Islet of Langerhans (tissue), 1 donor: ENCODE measurements around the gene FOXJ2.
A peak's percentile ranks its signal among the peaks of the same experiment; 100 is the strongest.
"Not testable (repeated sequence)": the region's sequence is repeated elsewhere in the genome, so short reads cannot be mapped to it uniquely, and the experiment has no call there.

Experiments used
- FAIRE-seq: peaks from one replicate; lab custom pipeline; 2011; peaks lifted over from hg19 to GRCh38; lab: Jason Lieb, UNC

FOXJ2 gene

DNA sequence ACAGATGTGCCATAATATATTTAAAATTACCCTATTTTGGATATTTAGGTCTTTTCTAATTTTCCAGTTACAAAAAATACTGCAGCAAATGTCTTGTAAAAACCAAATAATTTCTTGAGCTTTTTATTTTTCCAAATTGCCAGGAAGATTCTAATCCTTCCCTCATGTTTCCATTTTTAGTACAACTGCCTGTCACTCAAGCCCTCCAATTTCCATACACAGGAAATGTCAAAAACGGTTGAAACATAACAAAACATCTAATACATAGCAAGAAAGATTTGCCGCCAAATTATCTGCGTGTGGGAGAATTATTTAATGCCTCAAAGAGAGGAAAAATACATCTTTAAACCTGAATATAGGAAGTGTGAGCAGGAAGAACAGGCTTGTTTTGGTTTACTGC, 2.3 kb upstream of the FOXJ2 start:
- no peak for FAIRE-seq

DNA sequence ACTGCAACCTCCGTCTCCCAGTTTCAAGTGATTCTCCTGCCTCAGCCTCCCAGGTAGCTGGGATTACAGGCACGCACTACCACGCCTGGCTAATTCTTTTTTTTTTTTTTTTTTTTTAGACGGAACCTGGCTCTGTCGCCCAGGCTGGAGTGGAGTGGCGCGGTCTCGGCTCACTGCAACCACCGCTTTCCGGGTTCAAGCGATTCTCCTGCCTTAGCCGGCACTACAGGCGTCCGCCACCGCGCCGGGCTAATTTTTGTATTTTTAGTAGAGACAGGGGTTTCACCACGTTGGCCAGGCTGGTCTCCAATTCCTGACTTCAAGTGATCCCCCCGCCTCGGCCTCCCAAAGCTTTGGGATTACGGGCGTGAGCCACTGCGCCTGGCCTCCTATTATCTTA, 1.5 kb upstream of the FOXJ2 start:
- not testable (repeated sequence) for FAIRE-seq

- FAIRE-seq, result no peak
Observed at GRCh38 chr12:8031872-8032241, 659 bp upstream of the FOXJ2 start.

GRCh38 chr12:8033153-8034044, 883 bp downstream of the FOXJ2 start:
- no peak for FAIRE-seq

- no peak for FAIRE-seq
Observed at GRCh38 chr12:8034802-8035201, 2.3 kb downstream of the FOXJ2 start.

DNA sequence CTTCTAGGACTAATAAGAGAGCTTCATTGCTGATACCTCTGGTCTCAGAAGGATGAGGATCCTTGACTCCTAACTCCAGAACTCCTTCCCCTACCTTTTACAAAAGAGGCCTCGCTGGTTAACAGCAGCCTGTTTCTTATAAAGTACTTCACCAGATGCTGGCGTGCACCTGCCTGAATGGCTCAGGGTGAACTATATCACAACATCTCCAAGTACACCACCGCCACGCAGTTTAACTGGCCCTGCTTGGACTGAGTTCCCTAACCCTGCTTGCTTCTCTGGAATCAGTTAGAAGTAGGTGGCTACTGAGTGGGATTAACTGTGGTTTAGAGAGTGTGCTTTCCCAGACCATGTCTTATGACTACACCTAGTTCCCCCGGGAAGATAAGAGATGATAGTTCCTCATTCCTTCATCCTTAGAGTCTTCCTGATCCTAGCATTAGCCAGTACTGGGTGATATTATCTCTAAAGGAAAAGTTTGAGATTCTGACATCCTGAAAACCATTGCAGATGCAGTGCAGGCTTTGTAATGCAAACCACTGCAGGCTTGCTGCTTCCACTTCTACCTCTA, 3.0 kb downstream of the FOXJ2 start:
- FAIRE-seq, result no peak

- no peak for FAIRE-seq
Observed at GRCh38 chr12:8036346-8036745, 3.8 kb downstream of the FOXJ2 start.

- no peak for FAIRE-seq
Observed at GRCh38 chr12:8037046-8037663, 4.6 kb downstream of the FOXJ2 start.

- no peak for FAIRE-seq
Observed at GRCh38 chr12:8037947-8038346, 5.4 kb downstream of the FOXJ2 start.

DNA sequence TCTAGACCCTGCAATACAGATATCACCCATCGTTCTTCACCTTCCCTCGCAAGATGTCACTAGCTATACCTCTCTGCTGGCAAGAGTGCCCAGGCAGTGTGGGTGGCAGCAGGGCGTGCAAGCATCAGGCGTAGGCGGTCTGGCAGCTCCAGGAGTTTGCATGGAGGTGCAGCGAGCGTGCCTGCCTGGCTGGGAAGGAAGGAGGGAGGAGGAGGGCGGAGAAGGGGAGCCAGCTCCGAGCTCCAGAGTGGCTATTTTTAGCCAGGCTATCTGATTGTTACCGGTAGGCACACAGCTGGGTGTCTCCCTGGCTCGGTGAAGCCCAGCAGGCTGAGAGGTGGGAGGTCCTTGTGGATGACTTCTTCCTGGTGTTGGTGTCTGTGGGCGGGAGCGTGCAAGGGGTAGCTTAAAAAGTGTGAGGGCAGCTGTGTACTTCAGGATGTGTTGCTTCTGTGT, 6.2 kb downstream of the FOXJ2 start:
- peak; percentile 58 for FAIRE-seq

- FAIRE-seq, result no peak
Observed at GRCh38 chr12:8040791-8041190, 8.3 kb downstream of the FOXJ2 start.

DNA sequence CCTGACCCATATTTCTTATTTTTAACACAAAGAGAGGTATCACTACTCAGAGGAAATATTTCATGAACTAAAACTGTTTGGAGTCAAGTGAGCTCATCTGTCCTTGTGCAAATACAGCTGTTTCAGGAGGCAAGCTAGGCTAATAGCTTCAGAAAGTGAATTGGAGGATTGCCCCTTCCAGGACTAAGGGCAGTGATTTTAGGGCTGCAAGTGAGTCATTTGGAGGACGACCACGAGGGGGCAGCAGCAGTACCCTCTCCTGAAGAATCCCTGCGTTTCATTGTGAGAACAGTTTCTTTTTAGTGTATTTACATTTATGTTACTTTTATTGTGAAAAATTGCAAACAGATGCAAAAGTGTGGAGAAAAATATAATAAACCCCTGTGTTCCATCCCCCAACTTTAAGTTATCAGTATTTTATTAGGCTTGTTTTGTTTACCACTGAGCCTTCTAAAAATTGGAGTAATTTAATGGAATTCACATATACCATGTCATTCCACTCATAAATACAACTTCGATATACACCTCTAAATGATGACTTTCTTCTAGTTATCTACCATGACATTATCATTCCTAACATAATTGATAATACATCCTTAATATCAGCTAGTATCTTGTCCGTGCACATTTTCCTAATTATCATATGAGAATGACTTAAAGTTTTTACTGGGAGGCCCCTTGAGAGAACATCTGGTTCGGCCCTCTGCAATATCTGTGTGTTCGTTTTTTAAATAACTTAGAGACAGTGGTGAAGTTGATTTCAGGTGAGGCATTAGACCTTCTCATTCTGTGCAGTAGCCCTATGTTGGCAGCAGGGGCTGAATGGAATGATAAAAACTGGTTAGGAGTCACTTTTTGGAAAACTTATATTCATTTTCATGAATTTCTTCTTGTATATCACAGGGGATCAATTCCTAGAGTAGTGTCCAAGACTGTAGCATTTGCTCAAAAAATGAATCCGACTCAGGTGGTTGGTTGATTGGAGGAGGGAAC, 13.7 kb downstream of the FOXJ2 start:
- peak; percentile 61 for FAIRE-seq

- FAIRE-seq, result no peak
Observed at GRCh38 chr12:8047842-8048241, 15.3 kb downstream of the FOXJ2 start.

GRCh38 chr12:8048906-8049305, 16.4 kb downstream of the FOXJ2 start:
- no peak for FAIRE-seq

GRCh38 chr12:8050600-8051250, 18.2 kb downstream of the FOXJ2 start:
- FAIRE-seq, result no peak

- FAIRE-seq, result no peak
Observed at GRCh38 chr12:8052679-8053078, 20.2 kb downstream of the FOXJ2 start.

DNA sequence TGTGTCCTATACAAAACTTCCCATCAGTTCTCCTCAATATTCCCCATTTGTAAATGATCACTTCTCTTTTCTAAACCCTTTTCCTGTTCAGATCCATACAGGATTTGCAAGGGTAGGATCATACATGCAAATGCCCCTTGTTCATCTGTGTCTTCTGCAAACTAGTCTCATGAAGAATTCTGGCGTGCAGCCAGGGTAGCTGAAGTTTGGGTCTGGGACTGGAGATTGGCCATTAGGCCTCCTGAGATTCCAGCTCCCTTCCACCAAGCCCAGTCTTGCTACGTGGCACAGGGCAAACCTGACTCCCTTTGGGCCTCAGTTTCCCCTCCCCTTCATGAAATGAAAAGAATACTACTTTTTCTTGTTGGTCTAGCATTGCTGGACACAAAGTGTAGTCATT, 22.3 kb downstream of the FOXJ2 start:
- no peak for FAIRE-seq

DNA sequence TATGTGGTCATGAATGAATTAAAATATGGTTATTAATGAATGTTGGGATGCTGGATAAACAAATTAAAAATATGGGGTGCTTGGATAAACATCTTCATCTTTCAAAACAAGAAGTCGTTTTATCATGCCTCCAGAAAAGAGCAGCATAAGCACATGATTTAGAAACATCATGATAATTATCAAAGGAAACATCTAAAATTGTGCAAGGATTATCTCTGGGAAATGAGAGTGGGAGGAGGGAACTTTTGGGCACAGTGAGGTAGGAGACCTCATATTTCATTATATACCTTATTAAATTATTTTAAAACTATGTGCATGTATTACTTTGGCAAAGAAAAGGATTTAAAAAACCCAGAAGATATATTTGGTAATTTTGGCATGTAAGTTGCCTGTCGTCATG, 24.8 kb downstream of the FOXJ2 start:
- FAIRE-seq, result no peak

- no peak for FAIRE-seq
Observed at GRCh38 chr12:8057839-8058238, 25.3 kb downstream of the FOXJ2 start.

DNA sequence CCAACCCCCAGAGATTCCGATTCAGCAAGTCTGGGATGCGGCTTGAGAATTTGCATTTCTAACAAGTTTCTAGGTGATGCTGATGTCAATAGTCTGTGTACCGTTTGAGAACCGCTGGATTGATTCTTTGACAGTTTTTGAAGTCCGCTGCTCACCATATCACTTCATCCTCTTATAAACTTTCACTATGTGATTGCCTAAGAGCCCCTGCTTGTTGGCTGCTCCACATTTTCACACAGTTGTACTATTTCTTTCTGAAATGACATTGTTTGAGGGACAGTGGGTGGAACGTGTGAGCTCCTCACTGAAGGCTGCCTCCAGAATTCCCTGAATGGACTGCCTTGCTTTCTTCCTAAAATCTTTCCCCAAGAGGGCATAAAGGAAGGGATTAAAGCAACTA, 26.0 kb downstream of the FOXJ2 start:
- FAIRE-seq, result no peak

- no peak for FAIRE-seq
Observed at GRCh38 chr12:8064131-8064530, 31.6 kb downstream of the FOXJ2 start.
